Stomach (tissue), 4 donors: ENCODE measurements around the gene ULBP1.

ENCODE experiments used
- CTCF ChIP-seq, 7 experiments: fragments of 450-650 bp in 4 of 7; fragments of 200-600 bp in 3 of 7; sonication (generic) in 3 of 7; IDR thresholded peaks; one replicate each; pipeline ENCODE4 v1.5.1; 2016 to 2019; ENCODE audit warnings: antibody characterized with exemption in 7 of 7, control low read depth in 2 of 7, mild to moderate bottlenecking in 1 of 7
- EP300 ChIP-seq: sonication (generic); formaldehyde crosslinking; IDR thresholded peaks from one replicate; pipeline ENCODE4 v1.6.1; 2017; ENCODE audit warnings: antibody characterized with exemption

GRCh38 chr6:149929422-149929821, 34.3 kb upstream of the ULBP1 start:
- TF ChIP-seq CTCF (IDR thresholded peaks at IDR 0.05) = no peak
- no peak for TF ChIP-seq EP300
